Stimulated activated CD4-positive, alpha-beta T cell treated with anti-CD3 and anti-CD28 coated beads, Interleukin-15, amount 100 ng/mL, for 1 hour (primary cell): Measurements from ENCODE around the gene AEBP1.

Source experiments
- DNase-seq, 2 donors: peaks; one replicate each; pipeline ENCODE4 v3.0.0-alpha.2; 2020; ENCODE audit warnings: low read depth in 1 of 2, low spot score in 1 of 2

AEBP1 gene

GRCh38 chr7:44153948-44154335 is 49.8 kb downstream of the AEBP1 start:
- no peak for DNase-seq

DNA sequence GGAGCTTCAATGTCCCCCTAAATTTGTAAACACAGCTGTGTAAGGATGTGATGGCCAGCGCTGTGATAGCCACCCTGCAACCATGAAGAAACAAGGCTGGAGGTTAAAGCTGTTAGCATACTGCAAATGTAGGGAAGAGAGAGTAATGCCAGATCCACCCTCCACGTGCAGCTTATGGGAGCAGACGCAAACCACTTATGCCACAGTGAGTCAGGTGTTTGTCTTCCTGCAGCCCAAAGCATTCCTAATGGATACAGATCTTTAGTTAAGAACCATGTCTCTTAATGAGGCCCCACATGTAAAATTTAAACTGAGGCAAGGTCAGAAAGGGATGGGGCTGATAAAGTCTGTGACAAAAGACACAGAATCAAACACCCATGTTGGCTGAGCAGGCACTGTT is 50.6 kb downstream of the AEBP1 start:
- no peak for DNase-seq

- no peak for DNase-seq
These were observed 51.3 kb downstream of the AEBP1 start for GRCh38 chr7:44155191-44156185.

- DNase-seq, result no peak
These were observed 52.4 kb downstream of the AEBP1 start for GRCh38 chr7:44156453-44157010.

GRCh38 chr7:44157116-44158080 is 53.3 kb downstream of the AEBP1 start:
- DNase-seq, result no peak

DNA sequence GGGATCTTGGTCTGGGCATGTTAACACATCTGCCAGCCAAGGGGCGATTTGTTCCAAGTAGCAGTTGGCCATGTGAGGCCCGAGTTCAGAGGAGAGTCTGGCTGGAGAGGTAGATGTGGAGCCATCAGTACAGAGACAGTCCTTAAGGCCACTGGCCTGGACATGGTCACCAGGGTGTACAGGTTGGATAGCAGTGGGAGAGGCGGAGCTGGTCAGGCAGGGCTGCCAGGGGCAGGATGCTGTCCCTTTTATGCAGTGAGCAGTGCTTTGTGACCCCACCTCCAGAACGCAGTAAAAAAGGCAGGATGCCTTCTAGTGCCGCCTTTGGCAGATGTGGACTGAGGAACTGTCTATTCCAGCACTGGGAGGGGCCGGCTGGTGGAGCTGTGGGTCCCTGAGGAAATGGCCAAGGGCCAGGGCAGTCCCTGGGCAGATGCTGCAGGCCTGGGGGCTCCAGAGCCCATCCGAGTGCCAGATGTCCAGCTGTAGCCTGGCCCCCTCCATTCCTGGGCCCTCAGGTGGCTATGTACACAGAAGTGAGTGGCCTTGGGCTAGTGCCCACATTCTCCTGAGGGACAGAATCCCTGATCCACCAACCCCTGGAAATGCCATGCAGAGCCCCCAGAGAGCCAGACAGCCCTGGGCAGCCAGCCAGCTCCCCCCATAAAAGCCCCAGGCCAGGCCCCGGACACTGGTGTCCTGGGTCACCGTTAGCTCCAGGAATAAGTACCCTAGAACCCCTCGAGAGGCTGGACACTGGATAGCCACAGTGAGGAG is 54.1 kb downstream of the AEBP1 start:
- DNase-seq, result no peak

DNA sequence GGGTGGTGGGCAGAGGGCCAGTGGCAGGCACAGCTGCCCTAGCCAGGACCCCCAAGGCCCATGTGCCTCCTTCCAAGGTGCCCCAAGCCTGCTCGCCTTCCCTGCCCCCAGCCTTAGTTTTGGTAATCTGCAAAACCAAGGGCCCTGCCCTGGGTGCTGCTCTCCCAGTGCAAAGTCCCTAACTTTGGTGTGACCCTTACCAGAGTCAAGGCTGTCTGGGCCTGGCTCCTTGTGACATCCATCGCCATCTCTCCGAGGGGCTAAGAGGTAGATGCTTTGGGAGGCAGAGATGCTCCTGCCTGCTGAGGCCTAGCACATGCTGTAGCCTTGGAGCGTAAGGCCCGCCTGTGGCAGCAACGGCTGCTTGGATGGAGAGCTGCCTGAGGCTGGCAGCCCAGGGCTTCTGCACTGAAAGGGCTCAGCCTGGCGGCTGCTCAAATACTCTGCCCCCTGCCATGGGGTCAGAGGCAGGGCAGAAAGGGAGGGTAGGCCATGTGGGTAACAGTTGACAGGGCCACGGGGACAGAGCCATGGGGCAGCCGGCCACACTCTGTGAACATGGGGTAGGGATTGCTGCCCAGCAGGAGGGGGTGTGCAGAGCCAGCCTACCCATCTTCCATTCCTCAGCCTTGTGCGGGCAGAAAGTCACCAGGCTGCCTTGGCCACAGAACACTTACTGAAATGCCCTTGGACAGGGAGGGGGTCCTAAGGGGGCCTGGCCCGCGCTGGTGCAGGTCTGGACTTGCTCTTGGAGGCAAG is 54.9 kb downstream of the AEBP1 start:
- DNase-seq, result no peak

GRCh38 chr7:44159824-44160630 is 55.9 kb downstream of the AEBP1 start:
- no peak for DNase-seq

GRCh38 chr7:44161371-44161770 is 57.2 kb downstream of the AEBP1 start:
- DNase-seq, result no peak

DNA sequence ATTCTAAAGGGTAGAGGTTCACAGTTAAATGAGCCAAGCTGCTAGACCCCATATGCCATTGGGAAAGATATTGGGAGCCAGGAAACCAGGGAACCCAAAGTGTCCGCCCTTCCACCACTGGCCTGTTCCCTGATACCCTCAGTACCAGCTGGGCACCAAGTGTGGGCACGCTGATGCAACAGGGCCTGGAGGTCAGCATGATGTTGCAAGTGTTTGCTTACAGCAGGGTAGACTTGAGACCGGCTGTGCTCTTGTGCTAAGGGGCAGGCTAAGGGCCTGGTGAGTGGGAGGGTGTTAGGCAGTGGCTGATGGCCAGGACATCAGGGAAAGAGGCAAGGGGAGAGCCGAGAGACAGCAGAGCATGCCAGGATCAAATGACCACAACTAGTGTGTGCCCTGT is 58.0 kb downstream of the AEBP1 start:
- DNase-seq, result no peak

- no peak for DNase-seq
These were observed 58.7 kb downstream of the AEBP1 start for GRCh38 chr7:44162785-44163395.

- DNase-seq, result no peak
These were observed 59.4 kb downstream of the AEBP1 start for GRCh38 chr7:44163591-44163990.
